NOMO-1 treated with dmso at 0.1 percent for 144 hours (cell line): ENCODE measurements around the gene ITSN2.
"Not testable (repeated sequence)": the region's sequence is repeated elsewhere in the genome, so short reads cannot be mapped to it uniquely, and the experiment has no call there.

Experiments used
- DNase-seq: peaks from one replicate; lab custom pipeline; 2025; ENCODE audit not compliant: unreplicated experiment; lab: John Stamatoyannopoulos, UW

The ITSN2 gene

GRCh38 chr2:24360050-24360962 is at the start of gene ITSN2:
Gene ITSN2, minus strand, starts transcription at chr2:24360536. Its CDS starts 32,454 bp downstream, at chr2:24328082.
- peak; percentile 80 for DNase-seq

GRCh38 chr2:24409171-24409570 is 48.8 kb upstream of the ITSN2 start:
- no peak for DNase-seq

GRCh38 chr2:24408704-24409103 is 48.4 kb upstream of the ITSN2 start:
- DNase-seq: not testable (repeated sequence)

- DNase-seq: no peak
These were observed 44.2 kb upstream of the ITSN2 start for GRCh38 chr2:24404491-24404921.

GRCh38 chr2:24403832-24404212 is 43.5 kb upstream of the ITSN2 start:
- no peak for DNase-seq

GRCh38 chr2:24403168-24403831 is 43.0 kb upstream of the ITSN2 start:
- DNase-seq: no peak

GRCh38 chr2:24402242-24403097 is 42.1 kb upstream of the ITSN2 start:
- no peak for DNase-seq

GRCh38 chr2:24400207-24400907 is 40.0 kb upstream of the ITSN2 start:
- no peak for DNase-seq

- DNase-seq: no peak
These were observed 39.3 kb upstream of the ITSN2 start for GRCh38 chr2:24399434-24400206.

GRCh38 chr2:24394998-24395397 is 34.7 kb upstream of the ITSN2 start:
- no peak for DNase-seq

GRCh38 chr2:24392542-24393059 is 32.3 kb upstream of the ITSN2 start:
- no peak for DNase-seq

- no peak for DNase-seq
These were observed 25.0 kb upstream of the ITSN2 start for GRCh38 chr2:24385366-24385765.

GRCh38 chr2:24382363-24383073 is 22.2 kb upstream of the ITSN2 start:
- peak; percentile 19 for DNase-seq

- no peak for DNase-seq
These were observed 20.5 kb upstream of the ITSN2 start for GRCh38 chr2:24380820-24381219.

GRCh38 chr2:24375349-24376087 is 15.2 kb upstream of the ITSN2 start:
- DNase-seq: no peak

GRCh38 chr2:24374301-24374700 is 14.0 kb upstream of the ITSN2 start:
- no peak for DNase-seq

GRCh38 chr2:24372033-24372432 is 11.7 kb upstream of the ITSN2 start:
- DNase-seq: no peak

- no peak for DNase-seq
These were observed 5.5 kb upstream of the ITSN2 start for GRCh38 chr2:24365826-24366225.
